DMS 273 treated with DMSO at 0.1 percent for 48 hours (cell line): Measurements from ENCODE around the gene ZBTB42.

Source experiments
- DNase-seq: peaks from one replicate; lab custom pipeline; 2025; lab: John Stamatoyannopoulos, UW

Gene ZBTB42

GRCh38 chr14:104782808-104783139, 18.1 kb upstream of the ZBTB42 start:
- DNase-seq, result no peak

- no peak for DNase-seq
Measured at GRCh38 chr14:104783484-104784217, 17.2 kb upstream of the ZBTB42 start.

- DNase-seq, result no peak
Measured at GRCh38 chr14:104784218-104784568, 16.7 kb upstream of the ZBTB42 start.

GRCh38 chr14:104784846-104785707, 15.8 kb upstream of the ZBTB42 start:
- DNase-seq, result no peak

GRCh38 chr14:104785708-104786080, 15.2 kb upstream of the ZBTB42 start:
- no peak for DNase-seq

- no peak for DNase-seq
Measured at GRCh38 chr14:104786091-104786586, 14.8 kb upstream of the ZBTB42 start.

- DNase-seq, result no peak
Measured at GRCh38 chr14:104786726-104787675, 13.9 kb upstream of the ZBTB42 start.

- DNase-seq, result no peak
Measured at GRCh38 chr14:104787736-104788135, 13.2 kb upstream of the ZBTB42 start.

- DNase-seq, result peak; percentile 88
Measured at GRCh38 chr14:104788161-104788818, 12.6 kb upstream of the ZBTB42 start.

GRCh38 chr14:104788873-104789663, 11.8 kb upstream of the ZBTB42 start:
- no peak for DNase-seq

GRCh38 chr14:104789752-104790743, 10.9 kb upstream of the ZBTB42 start:
- no peak for DNase-seq

- DNase-seq, result no peak
Measured at GRCh38 chr14:104791425-104791824, 9.5 kb upstream of the ZBTB42 start.

GRCh38 chr14:104792101-104792884, 8.6 kb upstream of the ZBTB42 start:
- no peak for DNase-seq

- DNase-seq, result no peak
Measured at GRCh38 chr14:104792945-104793702, 7.8 kb upstream of the ZBTB42 start.

GRCh38 chr14:104793703-104793959, 7.3 kb upstream of the ZBTB42 start:
- DNase-seq, result no peak

- DNase-seq, result no peak
Measured at GRCh38 chr14:104794099-104794498, 6.8 kb upstream of the ZBTB42 start.

GRCh38 chr14:104794631-104794992, 6.3 kb upstream of the ZBTB42 start:
- no peak for DNase-seq

- DNase-seq, result no peak
Measured at GRCh38 chr14:104794993-104795780, 5.7 kb upstream of the ZBTB42 start, which contains the start of gene AKT1. Gene AKT1, minus strand, starts transcription at chr14:104795748. Its CDS starts 3,105 bp downstream, at chr14:104792643.
